ENCODE results near the gene BZW2.

DNA sequence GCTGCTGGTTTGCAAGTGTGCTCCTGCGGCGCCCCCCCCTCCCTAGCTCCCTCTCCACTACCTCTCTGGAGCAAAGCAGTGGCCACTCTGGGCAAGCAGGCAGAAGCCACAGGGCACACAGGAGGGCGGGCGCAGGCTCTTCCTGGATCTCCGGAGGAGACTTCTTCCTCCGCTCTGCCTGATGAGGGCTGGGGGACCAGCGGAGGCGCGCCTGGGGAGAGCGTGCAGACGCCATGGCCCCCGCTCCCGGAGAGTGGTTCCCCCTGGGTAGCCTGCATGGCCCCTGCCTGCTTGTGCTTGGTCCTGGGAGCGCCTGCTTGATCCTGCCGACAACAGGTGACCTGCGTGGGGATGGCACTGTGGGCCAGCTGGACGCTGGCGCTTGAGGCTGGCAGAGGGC, 29.4 kb upstream of the BZW2 start:
- TF ChIP-seq, protein P1, sequence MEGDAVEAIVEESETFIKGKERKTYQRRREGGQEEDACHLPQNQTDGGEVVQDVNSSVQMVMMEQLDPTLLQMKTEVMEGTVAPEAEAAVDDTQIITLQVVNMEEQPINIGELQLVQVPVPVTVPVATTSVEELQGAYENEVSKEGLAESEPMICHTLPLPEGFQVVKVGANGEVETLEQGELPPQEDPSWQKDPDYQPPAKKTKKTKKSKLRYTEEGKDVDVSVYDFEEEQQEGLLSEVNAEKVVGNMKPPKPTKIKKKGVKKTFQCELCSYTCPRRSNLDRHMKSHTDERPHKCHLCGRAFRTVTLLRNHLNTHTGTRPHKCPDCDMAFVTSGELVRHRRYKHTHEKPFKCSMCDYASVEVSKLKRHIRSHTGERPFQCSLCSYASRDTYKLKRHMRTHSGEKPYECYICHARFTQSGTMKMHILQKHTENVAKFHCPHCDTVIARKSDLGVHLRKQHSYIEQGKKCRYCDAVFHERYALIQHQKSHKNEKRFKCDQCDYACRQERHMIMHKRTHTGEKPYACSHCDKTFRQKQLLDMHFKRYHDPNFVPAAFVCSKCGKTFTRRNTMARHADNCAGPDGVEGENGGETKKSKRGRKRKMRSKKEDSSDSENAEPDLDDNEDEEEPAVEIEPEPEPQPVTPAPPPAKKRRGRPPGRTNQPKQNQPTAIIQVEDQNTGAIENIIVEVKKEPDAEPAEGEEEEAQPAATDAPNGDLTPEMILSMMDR (IDR thresholded peaks at IDR 0.05) = no peak
- no peak for TF ChIP-seq POLR2A (IDR thresholded peaks at IDR 0.05)
- no peak for TF ChIP-seq EP300 (IDR thresholded peaks at IDR 0.05)
